HCT116 (cell line): ENCODE results near the gene FGF19. TPM values are rescaled to one million over a fixed set of nuclear protein-coding genes. Genes with fewer than 3 reads are reported as not detected.

Experiments used
- ATAC-seq: fragments of 200-7000 bp; cut with Tn5 transposase; 2 replicates; pipeline ENCODE4 v1.9.1; 2020; ENCODE audit warnings: mild to moderate bottlenecking, moderate library complexity
- BruUV-seq: library from RNA; stranded (reverse); fragments of 400-500 nt; replicated peaks from 2 replicates; lab custom pipeline; 2021; lab: Mats Ljungman, UMichigan
- CTCF ChIA-PET: fragments of 300-600 bp; sonication (Branson Sonifier 250); formaldehyde crosslinking; loops from one replicate; lab custom pipeline; 2021; ENCODE audit warnings: antibody characterized with exemption; lab: Charles Lee
- POLR2A ChIA-PET: fragments of 300-600, 350-600 bp; sonication (Branson Sonifier 250); formaldehyde crosslinking; loops from one replicate; lab custom pipeline; 2021; ENCODE audit warnings: antibody characterized with exemption; lab: Charles Lee
- RAD21 ChIA-PET, 2 experiments: fragments of 300-600 bp; sonication (Branson Sonifier 250); formaldehyde crosslinking; loops; one replicate each; lab custom pipeline; 2023; ENCODE audit warnings: low total read pairs in 2 of 2; ENCODE audit not compliant: uncharacterized antibody in 2 of 2, unreplicated experiment in 2 of 2, low non-redundant PET in 1 of 2; lab: Charles Lee
- DNase-seq: peaks from one replicate; pipeline ENCODE4 v3.0.0-alpha.2; 2010; ENCODE audit warnings: low read depth, low spot score
- H2AFZ ChIP-seq: fragments of 200-600 bp; shearing (Covaris generic), sonication (generic); 2 replicates; pipeline ENCODE4 v1.6.1; 2017; ENCODE audit warnings: low read depth, mixed run types, mixed read lengths, antibody characterized with exemption, low read length; ENCODE audit not compliant: poor library complexity, severe bottlenecking
- H3K27ac ChIP-seq: 2 replicates; pipeline ENCODE4 v1.5.1; 2012; ENCODE audit warnings: low read depth, low read length
- H3K27me3 ChIP-seq: fragments of 200-600 bp; sonication (generic); 2 replicates; pipeline ENCODE4 v1.6.1; 2016; ENCODE audit warnings: mixed run types, low read length, mixed read lengths; ENCODE audit not compliant: insufficient read depth
- H3K36me3 ChIP-seq, 2 experiments: fragments of 200-500 bp in 1 of 2; fragments of 200-600 bp in 1 of 2; sonication (Bioruptor generic) in 1 of 2; sonication (generic) in 1 of 2; 2 replicates each; pipeline versions ENCODE4 v1.5.1 to v1.6.1; 2014 to 2016; ENCODE audit warnings: low read length in 2 of 2, inconsistent platforms in 1 of 2, mixed read lengths in 1 of 2, mixed run types in 1 of 2; ENCODE audit not compliant: insufficient read depth in 2 of 2, control insufficient read depth in 1 of 2
- H3K4me1 ChIP-seq, 2 experiments: fragments of 200-600 bp in 1 of 2; sonication (generic) in 1 of 2; 2 replicates each; pipeline versions ENCODE4 v1.5.1 to v1.6.1; 2012 to 2017; ENCODE audit warnings: low read length in 2 of 2, inconsistent platforms in 1 of 2, mild to moderate bottlenecking in 1 of 2, mixed read lengths in 1 of 2, mixed run types in 1 of 2, moderate library complexity in 1 of 2; ENCODE audit not compliant: insufficient read depth in 2 of 2, control insufficient read depth in 1 of 2
- H3K4me2 ChIP-seq: fragments of 200-600 bp; sonication (generic); 2 replicates; pipeline ENCODE4 v1.6.1; 2017; ENCODE audit warnings: mixed run types, low read length, mixed read lengths
- H3K4me3 ChIP-seq, 2 experiments: fragments of 200-600 bp in 1 of 2; sonication (generic) in 1 of 2; replicated peaks in 1 of 2; 2 replicates each; pipeline ENCODE4 v1.5.1; 2011 to 2016; ENCODE audit warnings: low read length in 2 of 2, control low read depth in 1 of 2, low read depth in 1 of 2, mild to moderate bottlenecking in 1 of 2, mixed read lengths in 1 of 2, mixed run types in 1 of 2
- H3K79me2 ChIP-seq: fragments of 200-600 bp; sonication (generic); 2 replicates; pipeline ENCODE4 v1.6.1; 2017; ENCODE audit warnings: mild to moderate bottlenecking, mixed run types, low read length, moderate library complexity, mixed read lengths; ENCODE audit not compliant: insufficient read depth
- H3K9ac ChIP-seq: fragments of 200-600 bp; sonication (generic); 2 replicates; pipeline ENCODE4 v1.6.1; 2016; ENCODE audit warnings: low read length, mixed read lengths
- H3K9me2 ChIP-seq: fragments of 200-600 bp; sonication (generic), shearing (Covaris generic); 2 replicates; pipeline ENCODE4 v1.6.1; 2017; ENCODE audit warnings: mixed run types, mild to moderate bottlenecking, moderate library complexity; ENCODE audit not compliant: insufficient read depth
- H3K9me3 ChIP-seq, 2 experiments: fragments of 200-500 bp in 1 of 2; fragments of 200-600 bp in 1 of 2; sonication (Bioruptor generic) in 1 of 2; sonication (generic) in 1 of 2; 2 replicates each; pipeline ENCODE4 v1.6.1; 2014 to 2017; ENCODE audit warnings: low read length in 2 of 2, mixed read lengths in 2 of 2, inconsistent platforms in 1 of 2, low read depth in 1 of 2, mild to moderate bottlenecking in 1 of 2, mixed run types in 1 of 2, moderate library complexity in 1 of 2; ENCODE audit not compliant: control insufficient read depth in 1 of 2, insufficient read depth in 1 of 2
- H4K20me1 ChIP-seq: fragments of 200-600 bp; sonication (generic), shearing (Covaris generic); 2 replicates; pipeline ENCODE4 v1.6.1; 2017; ENCODE audit warnings: mixed run types, mild to moderate bottlenecking, moderate library complexity; ENCODE audit not compliant: insufficient read depth
- ATF3 ChIP-seq: IDR thresholded peaks from 2 replicates; pipeline ENCODE4 v1.6.1; 2012
- CEBPB ChIP-seq: IDR thresholded peaks from 2 replicates; pipeline ENCODE4 v1.6.1; 2012; ENCODE audit warnings: low read depth
- CTCF ChIP-seq, 3 experiments: fragments of 200-600 bp in 1 of 3; sonication (generic) in 1 of 3; IDR thresholded peaks in 2 of 3; conservative IDR thresholded peaks in 1 of 3; 2 replicates each; pipeline ENCODE4 v1.5.1; 2012 to 2017; ENCODE audit warnings: low read depth in 2 of 3, low read length in 2 of 3, antibody characterized with exemption in 1 of 3, borderline replicate concordance in 1 of 3, control low read depth in 1 of 3, mild to moderate bottlenecking in 1 of 3, mixed read lengths in 1 of 3, mixed run types in 1 of 3, moderate library complexity in 1 of 3; ENCODE audit not compliant: insufficient read depth in 1 of 3
- EZH2phosphoT487 ChIP-seq: fragments of 200-600 bp; IDR thresholded peaks from 2 replicates; pipeline ENCODE4 v1.6.1; 2018; ENCODE audit warnings: antibody characterized with exemption, borderline replicate concordance
- FOSL1 ChIP-seq: IDR thresholded peaks from 2 replicates; pipeline ENCODE4 v1.6.1; 2012; ENCODE audit warnings: low read depth
- JUND ChIP-seq: IDR thresholded peaks from 2 replicates; pipeline ENCODE4 v1.6.1; 2012
- MAX ChIP-seq: IDR thresholded peaks from 2 replicates; pipeline ENCODE4 v1.6.1; 2012
- POLR2A ChIP-seq: IDR thresholded peaks from 2 replicates; pipeline ENCODE4 v1.7.0; 2011; ENCODE audit warnings: borderline replicate concordance; ENCODE audit not compliant: insufficient read depth, insufficient read length; ENCODE audit errors: extremely low read depth
- POLR2AphosphoS5 ChIP-seq: IDR thresholded peaks from 2 replicates; pipeline ENCODE4 v1.6.1; 2011; ENCODE audit warnings: mild to moderate bottlenecking, low read depth, low read length, moderate library complexity
- REST ChIP-seq: IDR thresholded peaks from 2 replicates; pipeline ENCODE4 v1.6.1; 2012; ENCODE audit warnings: low read depth
- SIN3A ChIP-seq: IDR thresholded peaks from 2 replicates; pipeline ENCODE4 v1.6.1; 2012; ENCODE audit warnings: low read depth
- SP1 ChIP-seq: IDR thresholded peaks from 2 replicates; pipeline ENCODE4 v1.6.1; 2012; ENCODE audit warnings: low read depth
- SRF ChIP-seq: IDR thresholded peaks from 2 replicates; pipeline ENCODE4 v1.6.1; 2012; ENCODE audit warnings: low read depth
- TCF7L2 ChIP-seq: IDR thresholded peaks from 2 replicates; pipeline ENCODE4 v1.7.0; 2011; ENCODE audit warnings: borderline replicate concordance, inconsistent platforms; ENCODE audit not compliant: insufficient read depth, insufficient read length; ENCODE audit errors: extremely low read depth
- YY1 ChIP-seq: IDR thresholded peaks from 2 replicates; pipeline ENCODE4 v1.6.1; 2011; ENCODE audit warnings: low read length, low read depth, moderate library complexity, mild to moderate bottlenecking; ENCODE audit not compliant: insufficient replicate concordance; ENCODE audit errors: extremely low read depth
- ZBTB33 ChIP-seq: IDR thresholded peaks from 2 replicates; pipeline ENCODE4 v1.6.1; 2011; ENCODE audit warnings: mild to moderate bottlenecking, low read length, moderate library complexity; ENCODE audit not compliant: insufficient replicate concordance; ENCODE audit errors: extremely low read depth
- ZFX ChIP-seq: fragments of 450-650 bp; IDR thresholded peaks from 2 replicates; pipeline ENCODE4 v1.6.1; 2017
- ZNF274 ChIP-seq: fragments of 200-500 bp; sonication (Bioruptor generic); IDR thresholded peaks from 2 replicates; pipeline ENCODE4 v1.6.1; 2014; ENCODE audit warnings: mild to moderate bottlenecking, low read depth, low read length, inconsistent platforms
- intact Hi-C: fragments of 100-400 bp; cut with micrococcal nuclease; formaldehyde crosslinking; loops from 2 replicates; pipeline ENCODE4 v1.10.0; 2022
- total RNA-seq: library from RNA; stranded (reverse); gene quantifications from one replicate; pipeline ENCODE4 v1.2.1, GENCODE V29; 2021; ENCODE audit not compliant: unreplicated experiment

The FGF19 gene
- total RNA-seq, 1 experiment from 2014 or later, result 37.5 TPM

GRCh38 chr11:69704508-69705253, 859 bp upstream of the FGF19 start:
- Histone ChIP-seq H3K9me2 (no peaks in the 10 kb centered on the region), H3K79me2 (no peaks in the 10 kb centered on the region; the same call in 1 of the 2 replicates), H3K27ac (peak overlapping the region; percentile 65; the same call in 1 of the 2 replicates), H3K36me3 (no peaks in the 10 kb centered on the region), H2AFZ (peak overlapping the region; percentile 84), H3K4me1 (peaks cover 24 to 54% of the 10 kb centered on the region in 2 experiments), H3K4me2 (peak overlapping the region; percentile 96), H3K27me3 (no peaks in the 10 kb centered on the region), H3K9me3 (no peaks in the 10 kb centered on the region), H3K4me3 (peak overlapping the region; percentile 57 to 63), H4K20me1 (no peaks in the 10 kb centered on the region), H3K9ac (peak overlapping the region; percentile 58)
- ChIA-PET RAD21 (interaction anchor here in 1 of 2 experiments (0.6 to 1.2 kb wide), 2 partner anchors 13 to 208 kb away, joined by 3 to 5 read pairs; no protein-coding TSS in a partner anchor), CTCF (interaction anchor here (0.6 to 1.7 kb wide), 10 partner anchors 8 to 495 kb away, joined by 3 to 7 read pairs (median 4); no protein-coding TSS in a partner anchor), POLR2A (interaction anchor here (0.6 to 1.2 kb wide), 4 partner anchors 8 to 39 kb away, joined by 3 to 4 read pairs (median 3); no protein-coding TSS in a partner anchor)
- peak; percentile 62 for ATAC-seq
- BruUV-seq, result no TSS peak
- intact Hi-C loops, result no loop called here
- DNase-seq, result no peak
- TF ChIP-seq CEBPB (no peak), ZNF274 (no peak), CTCF (IDR thresholded peaks at IDR 0.05 in 2 of 3, conservative IDR thresholded peaks at IDR 0.05 in 1 of 3; ENCODE audit: borderline replicate concordance in 1 of 3, insufficient read depth in 1 of 3, low read depth in 2 of 3, low read length in 2 of 3) (peak; percentile 71 to 78 (median 77)), ZFX (no peak), SP1 (no peak), EZH2phosphoT487 (no peak), SRF (no peak), YY1 (peak; percentile 35), POLR2AphosphoS5 (no peak; the same call in 1 of the 2 replicates), ZBTB33 (no peak), POLR2A (no peak), MAX (no peak), SIN3A (no peak), ATF3 (no peak), REST (no peak), TCF7L2 (peak; percentile 30), FOSL1 (no peak), JUND (no peak)
